ENCODE measurements around the gene PTCH1.

PTCH1 gene

GRCh38 chr9:95438561-95439357 lies 78.0 kb downstream of the PTCH1 start:
- peak; percentile 25 for DNase-seq (ENCODE audit: low read depth)
- TF ChIP-seq CTCF (conservative IDR thresholded peaks at IDR 0.05; ENCODE audit: control insufficient read depth, insufficient read depth, low read depth, low read length), result no peak
- no peak overlapping the region for H3K4me3 ChIP-seq (ENCODE audit: control insufficient read depth, low read depth, low read length)

GRCh38 chr9:95437559-95437958 lies 79.2 kb downstream of the PTCH1 start:
- H3K4me3 ChIP-seq (ENCODE audit: control insufficient read depth, low read depth, low read length), result no peak overlapping the region
- no peak for DNase-seq (ENCODE audit: low read depth)
- no peak for TF ChIP-seq CTCF (conservative IDR thresholded peaks at IDR 0.05; ENCODE audit: control insufficient read depth, insufficient read depth, low read depth, low read length)

GRCh38 chr9:95436416-95436815 lies 80.4 kb downstream of the PTCH1 start:
- no peak for DNase-seq (ENCODE audit: low read depth)
- TF ChIP-seq CTCF (conservative IDR thresholded peaks at IDR 0.05; ENCODE audit: control insufficient read depth, insufficient read depth, low read depth, low read length), result no peak
- no peak overlapping the region for H3K4me3 ChIP-seq (ENCODE audit: control insufficient read depth, low read depth, low read length)

GRCh38 chr9:95435074-95435728 lies 81.6 kb downstream of the PTCH1 start:
- no peak for DNase-seq (ENCODE audit: low read depth)
- no peak overlapping the region for H3K4me3 ChIP-seq (ENCODE audit: control insufficient read depth, low read depth, low read length)
- no peak for TF ChIP-seq CTCF (conservative IDR thresholded peaks at IDR 0.05; ENCODE audit: control insufficient read depth, insufficient read depth, low read depth, low read length)

GRCh38 chr9:95434116-95435073 lies 82.4 kb downstream of the PTCH1 start:
- TF ChIP-seq CTCF (conservative IDR thresholded peaks at IDR 0.05; ENCODE audit: control insufficient read depth, insufficient read depth, low read depth, low read length), result no peak
- peak; percentile 35 for DNase-seq (ENCODE audit: low read depth)
- no peak overlapping the region for H3K4me3 ChIP-seq (ENCODE audit: control insufficient read depth, low read depth, low read length)

- no peak for TF ChIP-seq CTCF (conservative IDR thresholded peaks at IDR 0.05; ENCODE audit: control insufficient read depth, insufficient read depth, low read depth, low read length)
- no peak overlapping the region for H3K4me3 ChIP-seq (ENCODE audit: control insufficient read depth, low read depth, low read length)
- DNase-seq (ENCODE audit: low read depth), result no peak
Measured at GRCh38 chr9:95433096-95433819, 83.5 kb downstream of the PTCH1 start.
